Measurements from ENCODE around the gene ACKR1. TPM values are rescaled to one million over a fixed set of nuclear protein-coding genes. Genes with fewer than 3 reads are reported as not detected.

The ACKR1 gene
- total RNA-seq, 1 donor, result not detected

DNA sequence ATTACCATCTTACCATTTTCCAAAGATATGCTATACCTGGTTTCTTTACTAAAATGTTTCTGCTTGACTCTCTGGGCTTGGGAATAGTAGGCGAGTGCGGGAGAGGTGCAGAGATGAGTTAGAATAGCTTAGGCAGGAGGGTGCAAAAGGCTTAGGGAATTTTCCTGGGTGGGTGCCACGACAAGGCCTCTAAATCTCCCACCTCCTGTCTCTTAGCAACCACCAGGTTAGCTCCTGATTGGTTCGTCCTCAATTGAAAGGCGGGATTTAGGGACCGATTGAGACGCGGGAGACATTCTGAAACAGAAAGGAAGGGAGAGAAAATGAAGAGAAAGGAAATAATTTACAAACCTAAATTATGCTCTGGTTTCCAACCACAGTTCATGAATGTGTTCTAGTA is 3.1 kb downstream of the ACKR1 start:
- no peak for DNase-seq (ENCODE audit: low read depth)
- TF ChIP-seq, protein P1, sequence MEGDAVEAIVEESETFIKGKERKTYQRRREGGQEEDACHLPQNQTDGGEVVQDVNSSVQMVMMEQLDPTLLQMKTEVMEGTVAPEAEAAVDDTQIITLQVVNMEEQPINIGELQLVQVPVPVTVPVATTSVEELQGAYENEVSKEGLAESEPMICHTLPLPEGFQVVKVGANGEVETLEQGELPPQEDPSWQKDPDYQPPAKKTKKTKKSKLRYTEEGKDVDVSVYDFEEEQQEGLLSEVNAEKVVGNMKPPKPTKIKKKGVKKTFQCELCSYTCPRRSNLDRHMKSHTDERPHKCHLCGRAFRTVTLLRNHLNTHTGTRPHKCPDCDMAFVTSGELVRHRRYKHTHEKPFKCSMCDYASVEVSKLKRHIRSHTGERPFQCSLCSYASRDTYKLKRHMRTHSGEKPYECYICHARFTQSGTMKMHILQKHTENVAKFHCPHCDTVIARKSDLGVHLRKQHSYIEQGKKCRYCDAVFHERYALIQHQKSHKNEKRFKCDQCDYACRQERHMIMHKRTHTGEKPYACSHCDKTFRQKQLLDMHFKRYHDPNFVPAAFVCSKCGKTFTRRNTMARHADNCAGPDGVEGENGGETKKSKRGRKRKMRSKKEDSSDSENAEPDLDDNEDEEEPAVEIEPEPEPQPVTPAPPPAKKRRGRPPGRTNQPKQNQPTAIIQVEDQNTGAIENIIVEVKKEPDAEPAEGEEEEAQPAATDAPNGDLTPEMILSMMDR (IDR thresholded peaks at IDR 0.05; ENCODE audit: insufficient read depth, low read depth, low read length), result no peak

DNA sequence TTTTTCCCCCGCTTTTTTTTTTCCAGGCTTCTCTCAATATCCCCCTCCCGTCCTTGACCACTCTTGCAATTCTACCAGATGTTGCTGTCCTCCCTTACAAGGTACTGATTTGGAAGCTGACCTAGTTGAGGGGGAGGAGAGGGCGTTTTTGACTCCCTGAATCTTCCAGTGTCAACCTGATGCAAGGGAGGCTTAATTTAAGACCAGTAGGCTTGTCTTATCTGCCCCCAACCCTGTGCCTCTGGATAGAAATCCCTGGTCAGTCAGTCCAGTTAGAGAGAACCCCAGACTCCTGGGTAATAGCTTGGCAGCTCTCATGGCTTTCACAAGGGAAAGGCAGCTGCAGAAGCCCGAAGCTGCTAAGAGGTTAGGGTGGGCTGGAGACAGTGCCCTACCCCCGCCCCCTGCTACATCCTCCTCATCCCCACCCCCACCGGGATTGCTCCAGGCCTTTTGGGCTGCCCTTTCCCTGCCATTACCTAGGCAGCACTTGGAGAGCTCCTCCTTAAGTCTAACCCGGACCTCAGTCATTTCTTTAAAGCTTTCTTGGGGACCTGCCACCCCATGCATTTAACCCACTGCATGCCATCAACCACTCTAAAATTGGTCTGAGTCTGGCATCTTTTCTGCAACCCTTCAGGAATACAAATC is 3.6 kb downstream of the ACKR1 start:
- DNase-seq (ENCODE audit: low read depth), result no peak
- H3K4me3 ChIP-seq (ENCODE audit: low read depth, low read length), result no peak overlapping the region
- TF ChIP-seq, protein P1 (IDR thresholded peaks at IDR 0.05; ENCODE audit: insufficient read depth, low read depth, low read length), result no peak

More for the DNA sequence above, 3.1 kb downstream of the ACKR1 start:
- no peak overlapping the region for H3K4me3 ChIP-seq (ENCODE audit: low read depth, low read length)

DNA sequence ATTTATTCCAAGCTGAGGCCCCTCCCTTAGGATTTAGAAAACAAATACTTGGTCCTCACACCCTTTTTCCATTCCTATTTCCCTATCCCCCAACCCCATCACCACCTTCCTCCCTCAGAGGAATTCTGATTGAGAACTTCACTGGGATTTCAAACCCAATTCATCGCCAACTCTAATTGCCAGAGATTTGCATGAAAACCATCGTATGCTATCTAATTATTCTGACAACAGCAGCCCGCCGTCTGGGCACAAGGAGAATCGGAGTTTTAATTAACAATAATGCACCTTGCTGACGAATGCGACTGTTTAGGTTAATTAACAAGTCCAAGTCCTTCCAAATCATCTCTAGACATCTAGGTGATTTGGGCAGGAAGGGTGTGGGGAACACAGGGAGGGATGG is 4.4 kb downstream of the ACKR1 start:
- no peak overlapping the region for H3K4me3 ChIP-seq (ENCODE audit: low read depth, low read length)
- TF ChIP-seq, protein P1 (IDR thresholded peaks at IDR 0.05; ENCODE audit: insufficient read depth, low read depth, low read length), result no peak
- no peak for DNase-seq (ENCODE audit: low read depth)

DNA sequence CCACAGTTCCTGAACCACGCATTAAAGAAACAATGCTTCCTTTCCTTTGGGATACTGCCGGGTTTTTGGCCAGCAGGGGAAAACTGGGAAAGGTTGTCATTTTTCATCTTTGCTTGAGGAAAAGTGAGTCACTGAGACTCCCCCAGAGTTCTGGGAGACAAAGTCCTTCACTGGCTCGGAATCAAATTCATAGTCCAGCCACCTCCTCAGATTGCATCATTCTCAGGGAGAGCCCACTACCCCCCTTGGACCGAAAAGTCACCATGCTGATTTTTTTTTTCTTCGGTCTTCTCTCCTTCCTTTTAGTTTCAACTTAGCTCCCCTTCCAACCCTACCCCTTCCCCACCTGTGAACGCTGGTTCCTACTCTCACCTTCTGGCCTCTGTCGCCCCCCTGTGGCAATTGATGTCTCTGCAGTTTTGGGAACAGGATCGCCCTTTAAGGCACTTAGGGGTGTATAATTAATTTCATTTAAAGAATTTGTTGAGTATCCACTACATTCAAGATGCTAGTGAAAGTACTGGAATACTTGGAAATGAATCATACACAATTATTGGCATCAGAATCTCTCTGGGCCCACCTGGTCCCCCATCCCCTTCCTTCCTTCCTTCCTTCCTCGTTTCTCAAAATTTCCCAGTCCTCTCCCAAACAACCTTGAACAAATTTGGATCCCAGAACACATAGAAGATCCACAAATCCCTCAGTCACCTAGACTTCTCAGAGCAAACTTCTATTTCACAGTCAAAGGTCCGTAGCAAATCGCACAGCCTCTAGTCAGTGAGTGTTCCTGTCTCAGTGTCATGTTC is 6.9 kb downstream of the ACKR1 start:
- peak; percentile 10 for DNase-seq (ENCODE audit: low read depth)
- TF ChIP-seq, protein P1 (IDR thresholded peaks at IDR 0.05; ENCODE audit: insufficient read depth, low read depth, low read length), result peak; percentile 90
- H3K4me3 ChIP-seq (ENCODE audit: low read depth, low read length), result no peak overlapping the region

DNA sequence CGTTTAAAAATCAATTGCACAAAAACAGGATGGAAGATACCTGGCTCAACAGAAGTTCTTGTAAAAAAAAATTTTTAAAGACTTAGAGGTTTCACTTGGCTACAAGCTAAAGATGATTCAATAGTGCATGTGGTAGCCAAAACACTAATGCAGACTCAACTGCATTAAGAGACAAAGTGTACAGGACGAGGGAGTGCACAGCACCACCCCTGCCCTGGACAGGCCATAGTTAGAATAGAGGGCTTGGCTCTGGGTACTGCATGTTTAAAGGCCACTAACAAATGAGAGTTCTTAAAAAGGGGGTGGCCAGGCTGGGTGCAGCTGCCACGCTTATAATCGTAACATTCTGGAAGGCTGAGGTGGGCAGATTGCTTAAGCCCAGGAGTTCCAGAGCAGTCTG is 7.9 kb downstream of the ACKR1 start:
- H3K4me3 ChIP-seq (ENCODE audit: low read depth, low read length), result no peak overlapping the region
- DNase-seq (ENCODE audit: low read depth), result no peak
- TF ChIP-seq, protein P1 (IDR thresholded peaks at IDR 0.05; ENCODE audit: insufficient read depth, low read depth, low read length), result no peak

DNA sequence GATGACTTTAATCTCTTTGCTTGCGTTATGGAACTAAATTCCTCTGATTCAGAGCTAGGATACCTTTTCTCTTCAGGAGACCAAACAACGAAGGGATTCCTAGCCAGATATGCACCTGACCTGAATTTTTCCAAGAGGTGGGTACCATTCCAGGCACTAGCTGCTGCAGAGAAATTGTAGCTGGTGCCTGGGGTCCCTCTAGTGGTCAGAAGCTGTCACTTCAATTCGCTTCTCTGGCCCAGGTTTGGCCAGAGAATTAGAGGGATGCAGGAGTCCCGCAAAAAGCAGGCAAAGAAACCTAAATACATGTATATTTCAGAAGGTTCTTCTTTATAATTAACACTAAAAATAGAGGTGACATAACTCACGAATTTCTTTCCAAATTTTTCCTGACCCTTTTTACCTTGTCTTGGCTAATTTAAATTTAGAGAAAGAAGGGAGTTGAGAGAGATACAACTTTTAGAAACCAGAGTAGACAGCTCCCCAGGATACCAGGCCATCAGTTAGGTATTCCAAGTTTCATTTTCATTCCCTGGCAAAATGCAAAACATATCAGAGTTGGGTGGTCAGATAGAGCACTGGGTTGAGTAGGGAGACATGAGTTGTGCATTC is 9.6 kb downstream of the ACKR1 start:
- DNase-seq (ENCODE audit: low read depth), result peak; percentile 28
- TF ChIP-seq, protein P1 (IDR thresholded peaks at IDR 0.05; ENCODE audit: insufficient read depth, low read depth, low read length), result peak; percentile 96
- no peak overlapping the region for H3K4me3 ChIP-seq (ENCODE audit: low read depth, low read length)
